ENCODE measurements around the gene GARIN5A. TPM values are rescaled to one million over a fixed set of nuclear protein-coding genes. Genes with fewer than 3 reads are reported as not detected.
"Not testable (repeated sequence)": the region's sequence is repeated elsewhere in the genome, so short reads cannot be mapped to it uniquely, and the experiment has no call there.

GARIN5A gene
- polyA plus RNA-seq, 4 donors: 3.3 to 10.3 (median 6.6) TPM

GRCh38 chr19:50465986-50466705 lies 10.5 kb downstream of the GARIN5A start:
- DNase-seq (ENCODE audit: low read depth in 4 of 4, low spot score in 3 of 4): no peak

DNA sequence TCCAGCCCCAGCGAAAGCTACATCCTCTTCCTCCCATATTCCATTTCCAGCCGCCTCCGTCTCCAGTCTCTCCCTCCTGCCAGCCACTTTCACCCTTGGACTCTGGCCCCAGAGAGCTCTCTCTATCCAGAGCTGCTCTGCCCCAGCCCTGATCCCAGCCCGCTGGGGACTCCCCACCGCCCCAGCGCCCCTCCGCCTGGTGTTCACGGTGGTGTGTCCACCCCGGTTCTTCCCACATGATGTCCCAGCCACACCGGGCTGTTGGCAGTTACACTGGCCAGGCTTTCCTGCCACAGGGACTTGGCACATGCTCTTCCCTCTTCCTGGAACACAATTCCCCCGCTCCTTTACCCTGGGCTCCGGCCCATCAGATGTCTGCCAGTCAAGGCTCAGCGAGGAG lies 11.6 kb downstream of the GARIN5A start:
- DNase-seq (ENCODE audit: low read depth in 4 of 4, low spot score in 3 of 4): no peak

GRCh38 chr19:50464348-50464747 lies 12.3 kb downstream of the GARIN5A start:
- no peak for DNase-seq (ENCODE audit: low read depth in 4 of 4, low spot score in 3 of 4)

DNA sequence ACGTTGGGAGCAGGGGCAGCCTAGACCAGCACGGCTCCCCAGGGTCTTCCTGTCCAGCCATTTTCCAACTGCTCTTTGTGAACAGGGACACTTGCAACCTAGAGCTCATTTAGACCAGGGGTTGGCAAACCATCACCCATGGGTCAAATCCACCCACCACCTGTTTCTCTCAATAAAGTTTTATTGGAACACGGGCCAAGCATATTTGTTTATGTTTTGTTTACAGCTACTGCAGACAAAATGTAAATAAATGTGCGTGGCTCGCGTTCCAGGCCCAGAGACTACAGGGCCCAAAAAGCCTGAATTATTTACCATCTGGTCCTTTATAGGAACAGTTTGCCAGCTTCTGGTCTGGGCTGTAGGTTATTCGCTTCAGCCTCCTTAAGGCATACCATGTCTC lies 13.7 kb downstream of the GARIN5A start:
- no peak for DNase-seq (ENCODE audit: low read depth in 4 of 4, low spot score in 3 of 4)

DNA sequence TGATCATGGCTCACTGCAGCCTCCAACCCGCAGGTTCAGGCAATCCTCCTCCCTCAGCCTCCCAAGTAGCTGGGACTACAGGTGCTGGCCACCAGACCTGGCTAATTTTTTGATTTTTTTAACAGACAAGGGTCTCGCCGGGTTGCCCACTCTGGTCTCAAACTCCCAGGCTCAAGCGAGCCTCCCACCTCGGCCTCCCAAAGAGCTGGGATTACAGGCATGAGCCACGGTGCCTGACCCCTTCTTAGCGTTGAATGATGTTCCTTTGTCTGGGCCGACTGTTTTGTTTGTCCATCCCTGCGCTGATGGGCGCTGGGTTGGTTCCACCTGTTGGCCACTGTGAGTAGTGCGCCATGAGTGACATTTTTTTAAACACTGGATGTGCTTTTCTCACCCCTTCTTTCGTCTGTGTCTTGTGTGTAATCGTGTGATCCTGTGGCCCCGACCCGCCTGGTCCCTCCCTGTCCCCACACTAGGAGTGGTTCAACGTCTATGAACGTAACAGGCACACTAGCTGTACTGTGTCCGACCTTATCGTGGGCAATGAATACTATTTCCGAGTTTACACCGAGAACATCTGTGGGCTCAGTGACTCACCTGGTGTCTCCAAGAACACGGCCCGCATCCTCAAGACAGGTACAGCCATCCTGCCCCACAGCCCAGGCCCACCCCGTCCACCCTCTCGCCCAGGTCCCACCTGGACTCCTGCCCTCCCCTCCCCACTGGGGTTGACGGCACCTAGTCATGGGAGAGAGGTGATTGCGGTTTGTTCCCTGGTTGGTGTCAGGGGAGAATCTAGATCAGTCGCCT lies 15.4 kb downstream of the GARIN5A start:
- no peak for DNase-seq (ENCODE audit: low read depth in 4 of 4, low spot score in 3 of 4)

DNA sequence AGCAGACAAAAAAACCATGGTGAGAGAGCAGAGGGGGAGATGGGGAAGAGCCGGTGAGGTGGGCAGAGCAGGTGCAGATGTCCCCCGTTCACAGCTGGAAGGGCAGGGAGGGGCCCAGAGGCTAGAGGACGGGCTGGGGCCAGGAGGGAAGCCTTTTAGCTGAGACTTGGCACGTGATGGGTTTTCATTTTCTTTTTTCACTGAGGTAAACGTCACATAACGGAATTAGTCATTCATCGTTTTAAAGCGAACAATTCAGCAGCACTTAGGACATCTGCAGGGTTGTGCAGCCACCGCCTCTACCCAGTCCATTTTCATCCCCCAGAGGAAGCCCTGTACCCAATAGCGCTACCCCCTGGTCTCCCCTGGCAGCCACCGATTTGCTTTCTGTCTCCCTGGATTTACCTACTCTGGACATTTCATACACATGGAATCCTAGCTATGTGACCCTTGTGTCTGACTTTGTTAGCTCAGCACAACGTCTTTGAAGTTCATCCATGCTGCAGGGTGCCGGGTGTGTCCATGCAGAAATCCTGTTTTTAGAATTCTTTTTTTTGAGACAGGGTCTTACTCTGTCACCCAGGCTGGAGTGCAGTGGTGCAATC lies 16.4 kb downstream of the GARIN5A start:
- DNase-seq (ENCODE audit: low read depth in 4 of 4, low spot score in 3 of 4): no peak

GRCh38 chr19:50459638-50460037 lies 17.0 kb downstream of the GARIN5A start:
- no peak for DNase-seq (ENCODE audit: low read depth in 4 of 4, low spot score in 3 of 4)

- no peak for DNase-seq (ENCODE audit: low read depth in 4 of 4, low spot score in 3 of 4)
Measured at GRCh38 chr19:50459067-50459456, 17.6 kb downstream of the GARIN5A start.

GRCh38 chr19:50458396-50459066 lies 18.1 kb downstream of the GARIN5A start:
- DNase-seq (ENCODE audit: low read depth in 4 of 4, low spot score in 3 of 4): no peak

GRCh38 chr19:50457300-50457699 lies 19.3 kb downstream of the GARIN5A start:
- no peak for DNase-seq (ENCODE audit: low read depth in 4 of 4, low spot score in 3 of 4)

GRCh38 chr19:50455992-50456391 lies 20.7 kb downstream of the GARIN5A start:
- DNase-seq (ENCODE audit: low read depth in 4 of 4, low spot score in 3 of 4): no peak

GRCh38 chr19:50453243-50453642 lies 23.4 kb downstream of the GARIN5A start:
- no peak for DNase-seq (ENCODE audit: low read depth in 4 of 4, low spot score in 3 of 4)

- DNase-seq (ENCODE audit: low read depth in 4 of 4, low spot score in 3 of 4): no peak
Measured at GRCh38 chr19:50451223-50451534, 25.5 kb downstream of the GARIN5A start.

GRCh38 chr19:50450369-50451222 lies 26.1 kb downstream of the GARIN5A start:
- DNase-seq (ENCODE audit: low read depth in 4 of 4, low spot score in 3 of 4): no peak

DNA sequence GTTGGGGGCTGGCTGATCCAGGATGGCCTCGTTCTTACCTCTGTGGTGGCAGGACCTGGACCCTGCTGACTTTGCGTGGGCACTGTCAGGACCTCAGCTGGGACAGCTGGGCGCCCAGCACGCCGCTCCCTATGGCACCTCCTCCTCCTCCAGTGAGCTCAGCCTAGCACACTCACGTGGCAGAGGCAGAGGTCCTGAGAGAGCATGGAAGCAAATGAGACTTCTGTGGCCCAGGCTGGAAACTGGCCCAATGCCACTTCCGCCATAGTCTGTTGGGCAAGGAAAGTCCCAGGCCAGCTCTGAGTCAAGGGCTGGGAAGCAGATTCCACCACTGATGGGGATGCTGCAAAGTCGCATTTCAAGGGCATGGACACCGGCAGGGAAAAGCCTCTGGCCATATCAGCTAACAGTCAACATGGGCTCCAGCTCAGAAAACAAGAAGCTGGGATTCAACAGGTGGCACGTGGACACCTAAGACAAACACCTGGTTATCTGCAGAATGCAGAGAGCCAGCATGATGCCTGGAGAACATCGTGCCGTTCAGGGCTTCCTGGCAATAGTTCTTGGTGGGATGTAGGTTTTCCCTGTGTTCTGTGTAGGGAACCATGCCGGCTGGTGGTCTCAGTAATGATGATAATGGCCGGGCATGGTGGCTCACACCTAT lies 27.3 kb downstream of the GARIN5A start:
- no peak for DNase-seq (ENCODE audit: low read depth in 4 of 4, low spot score in 3 of 4)

DNA sequence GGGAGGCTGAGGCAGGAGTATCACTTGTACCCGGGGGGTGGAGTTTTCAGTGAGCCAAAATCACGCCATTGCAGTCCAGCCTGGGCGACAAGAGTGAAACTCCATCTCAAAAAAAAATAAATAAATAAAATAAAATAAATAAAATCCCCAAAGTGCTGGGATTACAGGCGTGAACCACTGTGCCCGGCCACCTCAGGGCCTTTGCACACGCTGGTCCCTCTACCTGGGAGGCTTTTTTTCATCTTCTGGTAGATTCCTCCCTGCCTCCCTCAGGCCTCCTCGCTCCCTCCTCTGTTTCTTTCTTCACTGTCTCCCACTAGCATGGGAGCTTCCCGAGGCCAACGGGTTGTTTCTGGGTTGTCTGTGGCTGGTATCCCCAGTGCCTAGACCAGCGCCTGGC lies 28.9 kb downstream of the GARIN5A start:
- no peak for DNase-seq (ENCODE audit: low read depth in 4 of 4, low spot score in 3 of 4)

- no peak for DNase-seq (ENCODE audit: low read depth in 4 of 4, low spot score in 3 of 4)
Measured at GRCh38 chr19:50447053-50447452, 29.6 kb downstream of the GARIN5A start.

GRCh38 chr19:50444059-50444458 lies 32.6 kb downstream of the GARIN5A start:
- no peak for DNase-seq (ENCODE audit: low read depth in 4 of 4, low spot score in 3 of 4)

DNA sequence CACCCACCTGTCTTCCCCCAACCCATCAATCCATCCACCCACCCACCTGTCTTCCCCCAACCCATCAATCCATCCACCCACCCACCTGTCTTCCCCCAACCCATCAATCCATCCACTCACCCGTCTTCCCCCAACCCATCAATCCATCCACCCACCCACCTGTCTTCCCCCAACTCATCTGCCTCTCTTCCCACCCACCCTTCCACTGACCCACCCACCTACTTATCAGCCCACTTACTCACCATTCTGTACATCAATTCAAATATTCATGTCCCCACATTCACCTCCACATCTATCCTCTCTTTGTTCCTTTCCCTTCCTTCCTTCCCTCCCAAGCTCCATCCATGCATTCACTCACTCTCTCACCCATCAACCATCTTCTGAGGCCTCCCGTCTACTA lies 37.5 kb downstream of the GARIN5A start:
- DNase-seq (ENCODE audit: low read depth in 4 of 4, low spot score in 3 of 4): not testable (repeated sequence)
